Lung microvascular endothelial cell (primary cell): ENCODE results near the gene KCNN2. TPM values are rescaled to one million over a fixed set of nuclear protein-coding genes. Genes with fewer than 3 reads are reported as not detected.
A peak's percentile ranks its signal among the peaks of the same experiment; 100 is the strongest.

Experiments
- DNase-seq, 2 donors: peaks; one replicate each; pipeline versions ENCODE4 v3.0.0 to v3.0.0-alpha.2; 2010; ENCODE audit warnings: low read depth in 2 of 2
- total RNA-seq: library from RNA; depleted of rRNA; stranded (reverse); fragments of >200 nt; gene quantifications from 2 replicates; pipeline ENCODE4 v1.2.1, GENCODE V29; 2014

Gene KCNN2
- 1.5 and 2.2 TPM in 2 replicates for total RNA-seq

DNA sequence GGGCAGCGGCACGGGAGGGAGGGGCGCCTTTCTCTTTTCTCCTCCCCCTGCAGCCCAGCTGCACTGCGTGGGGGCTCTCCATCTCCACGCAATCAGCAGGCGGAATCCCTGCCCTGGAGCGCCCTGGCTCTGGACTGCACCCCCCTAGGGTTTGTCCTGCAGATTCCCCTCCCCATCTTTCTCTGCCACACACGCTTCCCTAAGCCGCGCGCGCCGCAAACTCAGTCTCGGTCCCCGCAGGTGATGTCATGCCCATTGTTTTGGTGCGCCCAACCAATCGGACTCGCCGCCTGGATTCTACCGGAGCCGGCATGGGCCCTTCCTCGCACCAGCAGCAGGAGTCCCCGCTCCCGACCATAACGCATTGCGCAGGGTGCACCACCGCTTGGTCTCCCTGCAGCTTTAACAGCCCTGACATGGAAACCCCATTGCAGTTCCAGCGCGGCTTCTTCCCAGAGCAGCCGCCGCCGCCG lies at the start of gene KCNN2:
Gene KCNN2, plus strand, starts transcription at position 347 of the 473 bp plus-strand sequence. Its CDS starts 70 bp downstream, at position 417.
- DNase-seq = peak; percentile 94 to 96

DNA sequence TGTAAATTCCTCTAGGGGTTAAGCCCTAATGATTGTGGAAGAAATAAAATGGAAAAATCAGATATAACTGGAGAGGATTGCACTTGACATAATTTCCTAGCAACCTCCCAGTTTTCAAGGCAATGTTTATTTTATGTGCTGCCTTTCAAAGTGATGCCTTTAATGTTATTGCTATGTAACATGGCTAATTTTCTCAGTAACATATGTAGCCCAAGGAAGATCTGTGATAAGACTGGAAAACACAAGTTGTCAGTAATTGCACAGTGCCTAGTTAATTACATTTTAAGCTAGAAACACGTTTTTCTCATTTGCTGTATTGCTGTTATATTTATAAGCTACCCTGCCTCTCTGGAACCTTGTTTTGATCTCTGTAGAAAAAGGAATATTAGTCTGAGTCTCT lies 49.2 kb upstream of the KCNN2 start:
- DNase-seq = no peak

DNA sequence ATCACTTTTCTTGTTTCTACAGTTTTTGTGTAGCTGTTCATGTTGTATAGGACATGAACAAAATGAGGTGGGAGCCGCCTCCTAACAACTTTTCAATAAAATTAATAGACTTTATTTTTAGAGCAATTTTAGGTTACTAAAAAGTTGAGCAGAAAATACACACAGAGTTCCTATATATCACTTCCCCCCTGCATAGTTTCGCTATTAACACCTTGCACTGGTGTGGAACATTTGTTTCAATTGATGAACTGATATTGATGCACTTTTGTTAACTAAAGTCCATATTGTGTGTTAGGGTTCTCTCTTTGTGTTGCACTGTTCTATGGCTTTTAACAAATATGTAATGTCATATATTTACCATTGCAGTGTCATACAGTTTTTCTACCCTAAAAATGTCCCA lies 47.8 kb upstream of the KCNN2 start:
- DNase-seq = no peak

DNA sequence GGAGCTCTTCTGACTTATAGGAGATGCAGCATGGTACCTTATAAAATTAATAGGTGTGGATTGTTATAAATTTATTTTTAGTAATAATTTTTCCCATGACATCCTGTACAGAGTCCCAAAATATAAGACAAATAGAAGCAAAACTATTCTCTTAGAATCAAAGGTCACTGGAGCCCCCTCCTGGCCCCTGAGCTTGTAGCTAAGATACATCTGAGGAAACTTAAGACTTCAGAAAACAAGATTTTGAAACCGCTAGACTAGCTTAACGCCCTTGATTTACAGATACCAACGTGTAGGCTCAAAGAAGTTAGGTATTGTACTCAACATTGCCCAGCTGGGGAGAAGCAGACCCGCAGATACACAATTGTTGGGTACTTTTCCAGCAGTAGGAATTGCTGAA lies 45.7 kb upstream of the KCNN2 start:
- peak; percentile 11 to 27 for DNase-seq

DNA sequence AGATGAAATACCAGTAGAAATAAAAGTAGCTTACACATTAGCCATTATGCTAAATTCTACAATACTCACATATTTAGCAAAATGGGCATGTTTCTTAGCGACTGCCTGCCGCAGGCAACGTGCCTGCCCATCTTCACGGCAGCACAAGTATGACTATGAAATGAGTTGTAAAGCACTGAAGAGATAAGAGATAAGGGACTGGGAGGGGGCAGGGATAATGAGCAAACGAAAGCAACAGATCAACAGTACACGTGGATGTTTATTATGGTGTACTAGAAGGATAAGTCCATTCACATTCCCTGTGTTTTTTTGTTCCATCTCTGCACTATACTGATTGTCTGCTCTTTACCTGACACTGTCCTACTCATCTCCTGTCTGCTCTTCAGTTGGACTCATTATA lies 44.1 kb upstream of the KCNN2 start:
- DNase-seq = peak in 1 of 2 donors; percentile 45

DNA sequence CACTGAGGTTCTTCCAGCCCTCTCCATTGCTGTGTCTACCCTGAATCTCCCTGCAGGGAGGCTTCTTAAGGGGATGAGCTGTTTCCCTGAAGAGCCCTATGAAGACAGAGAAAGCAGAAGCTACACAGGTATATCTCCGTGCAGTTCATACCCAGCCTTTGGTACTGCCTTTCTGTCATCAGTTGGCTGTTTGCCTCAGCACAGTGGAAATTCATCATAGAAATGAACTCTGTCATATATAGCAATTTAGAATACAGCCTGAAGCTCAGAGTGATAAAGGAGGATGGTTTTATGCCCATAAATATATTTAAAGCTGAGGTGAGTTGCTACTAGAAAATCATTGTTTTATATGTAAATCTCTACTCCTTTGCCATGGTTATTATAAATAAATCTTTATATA lies 42.6 kb upstream of the KCNN2 start:
- peak; percentile 62 to 65 for DNase-seq

DNA sequence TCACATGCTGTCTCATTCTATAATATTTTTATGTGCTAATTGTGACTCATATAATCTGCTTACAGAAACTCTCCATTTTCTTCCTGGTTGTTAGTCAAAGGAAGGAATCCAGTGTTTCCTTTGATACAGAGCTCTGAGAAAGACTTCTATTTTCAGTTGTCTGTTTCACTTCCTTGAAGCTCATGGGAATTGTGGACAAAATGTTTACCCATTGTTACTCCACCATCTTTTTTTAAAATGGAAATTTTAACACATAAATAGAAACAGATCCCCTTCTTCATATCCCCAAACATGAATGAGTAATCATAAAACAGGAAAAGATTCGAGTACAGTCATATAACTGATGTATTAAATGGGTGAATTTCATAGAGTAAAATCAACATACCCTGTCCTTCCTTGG lies 42.0 kb upstream of the KCNN2 start:
- peak; percentile 47 to 97 for DNase-seq

DNA sequence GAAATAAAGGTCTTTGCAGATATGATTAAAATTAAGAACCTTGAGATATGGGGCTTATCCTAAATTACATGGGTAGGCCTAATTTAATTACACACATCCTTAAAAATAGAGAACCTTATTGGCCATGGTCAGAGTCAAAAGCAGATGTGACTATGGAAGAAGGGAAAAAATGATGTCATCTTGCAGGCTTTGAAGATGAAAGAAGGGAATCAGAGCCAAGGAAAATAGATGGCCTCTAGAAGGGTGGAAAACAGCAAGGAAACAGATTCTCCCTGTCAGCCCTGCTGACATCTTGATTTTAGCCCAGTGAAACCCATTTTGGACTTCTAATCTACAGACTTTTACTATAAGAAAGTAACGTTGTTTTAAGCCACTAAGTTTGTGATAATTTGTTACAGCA lies 37.6 kb upstream of the KCNN2 start:
- DNase-seq = peak in 1 of 2 donors; percentile 32

DNA sequence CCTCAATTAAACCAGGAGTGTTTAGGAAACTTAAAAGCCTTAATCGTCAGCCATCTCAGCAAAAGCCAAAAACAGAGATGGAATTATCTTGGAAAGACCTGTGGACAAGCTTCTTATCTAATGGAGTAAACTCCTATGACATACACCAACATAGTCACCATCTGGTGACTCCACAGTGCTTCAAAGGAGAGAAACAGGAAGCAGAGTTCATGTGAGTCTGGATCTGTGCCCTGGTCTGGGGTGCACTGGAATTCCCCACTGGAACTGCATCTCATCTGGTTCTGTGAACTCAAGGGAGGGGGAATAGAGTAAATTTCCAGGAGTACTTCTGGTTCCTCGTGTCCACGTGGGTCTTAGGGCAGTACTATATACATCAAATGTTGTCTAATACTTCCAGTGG lies 36.3 kb upstream of the KCNN2 start:
- peak; percentile 90 to 99 for DNase-seq

DNA sequence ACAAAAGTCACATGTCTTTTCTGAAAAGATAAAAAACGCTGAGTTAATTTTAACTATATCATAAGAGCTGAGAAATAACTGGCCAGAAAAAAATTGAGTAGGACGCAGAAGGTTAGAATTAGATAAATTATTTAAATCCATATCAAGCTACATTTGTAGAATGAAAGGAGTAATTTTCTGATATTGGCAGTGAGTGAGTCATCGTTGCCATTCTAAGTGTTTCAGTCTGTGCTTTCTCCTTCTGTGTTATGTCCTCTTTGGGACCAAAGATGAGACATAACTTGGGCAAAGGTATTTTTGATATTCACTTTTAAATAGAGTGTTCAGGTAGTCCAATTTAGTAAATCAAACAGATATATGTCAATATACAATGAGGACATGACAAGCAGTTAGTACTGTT lies 34.4 kb upstream of the KCNN2 start:
- DNase-seq = peak in 1 of 2 donors; percentile 40

DNA sequence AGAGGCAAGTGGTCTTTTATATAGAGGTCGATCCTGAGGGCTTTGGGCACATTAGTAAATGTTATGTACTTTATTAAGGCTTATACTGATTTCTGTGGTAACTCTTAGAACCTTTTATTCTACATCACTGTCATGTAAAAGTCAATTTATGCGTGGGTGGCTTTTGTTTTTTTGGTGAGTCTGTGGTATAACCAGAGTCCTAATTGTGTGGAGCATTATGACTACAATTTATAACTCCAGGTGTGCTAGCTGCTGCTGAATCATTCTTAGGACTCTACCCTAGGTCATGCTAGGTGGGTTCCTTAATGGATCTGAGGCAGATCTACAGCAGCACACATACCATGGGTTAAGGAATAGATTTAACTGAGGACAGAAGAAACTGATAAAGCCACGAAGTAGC lies 33.9 kb upstream of the KCNN2 start:
- DNase-seq = no peak

DNA sequence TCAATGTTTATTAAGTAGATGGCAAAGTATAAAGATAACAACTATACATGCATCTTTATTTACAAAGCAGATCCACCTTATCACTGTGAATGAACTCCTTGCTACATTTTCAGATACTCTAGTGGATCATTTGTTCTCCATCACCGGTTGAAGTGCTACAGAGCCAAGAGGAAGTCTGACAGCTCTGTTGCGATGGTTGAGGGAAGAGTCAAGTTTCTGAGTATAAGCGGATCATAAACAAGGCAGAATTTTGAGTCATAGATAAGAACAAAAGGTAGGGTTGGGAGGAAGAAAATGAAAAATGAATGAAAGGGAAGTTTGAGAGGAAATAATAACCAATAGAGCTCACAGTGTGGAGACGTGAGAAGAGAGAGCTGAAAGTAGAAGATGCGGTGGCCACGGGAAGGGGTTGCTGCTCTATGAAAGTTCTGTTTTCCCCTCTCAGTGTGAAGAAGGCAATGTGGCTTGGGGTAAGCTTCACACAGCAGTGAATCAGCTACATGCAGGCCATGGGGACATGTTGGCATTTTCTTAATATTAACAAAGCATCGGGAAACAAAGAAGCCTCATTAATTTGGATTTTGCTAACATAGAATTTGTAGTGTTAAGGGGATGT lies 30.8 kb upstream of the KCNN2 start:
- peak in 1 of 2 donors; percentile 51 for DNase-seq

DNA sequence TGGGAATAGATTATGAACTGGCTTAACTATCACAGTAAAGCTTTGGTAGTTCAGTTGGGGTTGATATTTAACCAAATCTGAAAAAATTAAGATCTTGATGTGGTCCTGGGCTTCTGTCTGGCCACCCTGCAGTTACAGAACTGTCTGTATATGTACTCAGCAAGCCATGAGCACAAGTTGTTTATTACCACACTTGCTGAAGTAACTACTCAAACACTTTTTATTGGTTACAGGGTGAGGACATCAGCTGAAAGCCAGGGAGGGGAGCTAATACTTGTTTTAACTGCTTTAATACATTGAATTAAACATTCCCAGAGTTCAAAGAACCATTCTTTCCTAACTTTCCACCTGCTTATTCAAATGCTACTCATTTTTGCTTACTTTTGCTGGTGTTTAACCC lies 29.4 kb upstream of the KCNN2 start:
- DNase-seq = no peak

DNA sequence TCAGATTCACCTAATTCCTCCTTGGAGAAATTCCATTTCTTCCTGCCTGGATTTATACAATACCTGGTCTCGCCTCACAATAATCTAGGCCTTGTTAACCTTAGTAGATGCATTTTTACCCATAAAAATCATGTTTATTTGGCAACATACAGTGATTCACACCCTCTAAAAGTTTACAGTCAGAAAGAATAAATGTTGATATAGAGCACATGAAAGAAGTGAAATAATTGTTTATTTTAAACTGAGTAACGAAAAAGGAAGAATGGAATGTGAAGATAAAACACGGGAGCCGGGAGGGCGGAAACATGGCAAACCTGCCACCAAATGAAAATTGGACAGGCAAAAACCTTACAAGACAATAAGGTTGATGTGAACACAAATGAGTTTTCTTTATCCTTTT lies 28.9 kb upstream of the KCNN2 start:
- DNase-seq = peak; percentile 18 to 27

DNA sequence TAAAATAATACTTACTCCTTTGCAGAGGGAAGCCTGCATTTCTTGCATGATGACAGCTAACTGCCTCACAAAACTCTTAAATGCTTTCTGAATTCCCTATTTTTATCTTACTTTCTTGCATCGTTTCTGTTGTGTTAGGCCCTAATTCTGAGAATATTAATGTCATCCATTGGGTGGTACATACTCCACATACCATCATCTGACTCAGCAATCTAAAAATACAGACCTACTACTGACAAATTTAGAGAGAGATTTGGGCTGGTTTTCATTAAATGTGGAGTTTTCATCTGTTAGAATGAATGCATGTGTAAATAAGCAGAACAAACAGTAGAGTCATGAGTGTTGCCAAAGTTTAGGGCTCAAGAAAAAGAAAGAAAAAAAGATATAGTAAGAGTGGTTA lies 26.5 kb upstream of the KCNN2 start:
- no peak for DNase-seq

DNA sequence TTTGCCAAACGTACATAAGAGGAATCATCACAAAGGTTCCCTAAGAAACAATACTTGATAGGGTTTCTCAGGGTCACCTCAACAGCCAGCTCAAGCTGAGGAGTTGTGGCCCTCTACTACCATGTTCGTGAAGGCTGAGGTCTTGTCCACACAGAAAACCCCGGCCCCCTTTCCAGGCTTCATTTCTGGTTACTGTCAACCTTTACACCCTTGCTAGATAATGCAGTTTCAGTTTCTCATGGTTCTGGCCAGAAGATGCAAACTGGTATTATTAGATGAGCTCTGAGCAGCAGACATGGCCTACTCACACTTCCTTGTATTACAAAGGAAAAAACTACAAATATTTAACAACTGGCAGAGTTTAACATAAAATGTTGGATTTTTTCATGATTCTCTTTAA lies 22.8 kb upstream of the KCNN2 start:
- no peak for DNase-seq

DNA sequence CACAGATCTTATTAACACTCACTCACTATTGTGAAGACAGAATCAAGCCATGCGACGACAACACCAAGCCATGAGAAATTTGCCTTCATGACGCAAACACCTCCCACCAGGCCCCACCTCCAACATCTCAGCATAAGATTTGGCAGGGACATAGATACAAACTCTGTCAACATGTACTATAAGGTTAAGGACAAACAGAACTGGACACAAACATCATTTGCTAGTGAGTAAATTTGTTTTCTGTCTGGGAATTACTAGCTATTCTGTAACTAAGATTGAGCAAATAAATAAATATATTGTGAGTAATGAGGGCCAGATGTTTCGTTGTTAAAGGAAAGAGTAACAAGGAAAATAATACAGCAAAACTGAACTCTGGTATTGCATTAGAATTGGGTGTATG lies 15.7 kb upstream of the KCNN2 start:
- no peak for DNase-seq

DNA sequence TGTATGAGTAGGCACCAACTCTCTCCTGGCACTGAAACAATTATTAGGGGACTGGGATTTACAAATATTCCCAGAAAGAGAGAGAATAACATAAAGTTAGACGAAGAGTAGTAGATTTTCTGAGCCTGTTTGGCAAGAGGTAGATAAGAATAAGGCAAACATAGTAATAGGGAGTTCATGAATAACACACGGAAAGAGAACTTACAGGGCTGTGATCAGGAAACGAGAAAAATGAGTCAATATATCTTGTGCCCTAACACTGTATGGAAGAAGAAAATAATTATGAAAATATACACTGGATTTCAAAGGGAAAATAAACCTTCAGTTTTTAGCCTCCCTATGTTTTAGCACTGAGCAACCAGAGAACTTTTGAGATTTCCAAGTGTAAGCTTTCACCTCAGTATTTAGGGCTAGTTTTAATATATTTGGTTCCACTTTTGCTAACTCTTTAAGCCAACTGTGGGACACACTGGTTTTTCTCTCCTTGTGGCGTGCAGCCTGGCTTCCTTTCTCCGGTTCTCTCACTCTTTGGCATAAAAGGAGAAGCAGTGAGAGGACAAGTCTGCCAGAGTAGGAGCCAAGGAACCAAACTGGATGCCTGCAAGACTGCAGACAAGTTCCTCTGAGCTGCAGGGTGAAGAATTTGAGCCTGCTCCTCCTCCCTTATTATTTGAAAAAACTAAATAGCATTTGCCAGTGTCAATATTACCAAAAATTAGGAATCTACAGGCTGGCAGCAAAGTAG lies 6.6 kb upstream of the KCNN2 start:
- DNase-seq = peak in 1 of 2 donors; percentile 51

DNA sequence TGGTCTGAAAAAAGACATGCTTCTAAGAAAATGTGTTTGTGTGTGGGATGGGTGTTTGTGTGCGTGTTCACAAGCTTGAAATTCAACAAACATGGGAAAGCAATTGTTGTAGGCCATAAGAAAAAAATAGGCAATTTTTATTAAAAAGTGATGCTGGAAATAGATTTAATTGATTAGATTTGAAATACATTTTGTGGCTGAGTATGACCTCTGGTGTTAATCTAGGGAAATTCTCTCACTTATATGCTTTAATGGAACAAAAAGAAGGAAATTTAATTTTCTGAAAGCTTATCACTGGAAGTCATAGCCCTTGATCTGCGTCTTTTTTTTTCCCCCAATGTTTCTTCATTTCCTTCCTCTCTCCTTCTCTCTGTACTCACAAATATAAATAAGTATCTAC lies 3.5 kb upstream of the KCNN2 start:
- peak; percentile 27 to 32 for DNase-seq

DNA sequence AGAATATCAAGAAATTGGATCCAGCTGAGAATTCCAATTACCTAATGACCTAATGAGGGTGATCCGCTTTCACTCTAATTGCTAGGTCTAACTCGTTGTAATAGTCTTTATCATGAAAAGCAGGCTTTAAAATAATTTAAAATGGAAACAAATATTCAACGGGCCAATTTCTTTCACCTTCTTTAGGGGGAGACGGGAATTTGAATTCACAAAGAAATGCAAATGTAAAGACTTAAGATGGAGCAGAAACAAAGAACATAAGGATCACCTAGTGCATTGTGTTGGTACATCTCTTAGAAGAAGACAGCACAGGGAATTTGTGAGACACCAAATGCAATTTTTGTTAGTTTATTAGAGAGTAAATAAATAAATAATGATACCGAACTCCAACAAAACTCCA lies 1.5 kb upstream of the KCNN2 start:
- no peak for DNase-seq

DNA sequence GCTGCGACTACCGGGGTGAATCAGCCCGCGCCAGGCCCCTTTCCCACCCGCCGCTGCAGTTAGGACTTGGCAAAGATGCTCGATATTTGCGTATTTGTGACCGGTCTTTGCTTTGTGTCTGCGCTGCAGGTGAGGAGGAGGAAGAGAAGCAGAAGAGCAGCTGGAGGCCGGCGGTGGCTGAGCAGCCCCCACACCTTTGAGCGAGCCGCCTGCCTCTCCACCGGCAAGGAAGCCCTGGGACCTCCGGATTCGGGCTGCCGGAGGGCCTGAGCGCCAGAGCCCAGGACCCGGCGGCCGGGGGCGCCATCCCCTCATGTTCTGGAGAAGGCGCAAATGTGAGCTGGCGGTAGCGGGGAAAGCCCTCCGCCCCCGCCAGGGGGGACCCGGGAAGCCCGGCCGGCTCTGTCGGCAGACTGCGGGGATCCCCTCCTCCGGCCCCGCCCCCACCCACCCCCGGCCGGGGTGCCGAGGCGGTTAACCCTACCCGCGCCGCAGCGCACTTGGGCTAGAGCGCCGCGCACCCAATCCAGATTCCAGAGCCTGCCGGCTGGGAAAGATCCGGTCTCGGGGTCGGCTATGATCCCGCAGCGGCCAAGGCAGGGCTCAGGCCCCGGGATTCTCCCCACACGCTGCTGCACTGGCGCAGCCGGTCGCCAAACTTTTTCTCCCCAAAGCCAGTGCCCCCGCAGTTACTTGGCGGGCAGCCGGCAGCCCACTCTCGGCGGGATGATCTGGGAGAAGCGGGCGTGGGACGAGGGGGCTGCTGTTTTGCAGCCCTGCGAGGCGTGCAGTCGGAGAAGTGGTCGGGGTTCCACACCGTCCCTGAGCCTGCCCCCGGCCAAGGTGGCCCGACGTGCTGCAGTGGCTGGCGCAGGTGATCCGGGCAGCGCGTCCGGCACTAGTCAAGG lies 800 bp upstream of the KCNN2 start:
- peak; percentile 31 to 59 for DNase-seq
